HG03432 (cell line): Measurements from ENCODE around the gene PER1.

ENCODE experiments used
- ATAC-seq: cut with Tn5 transposase; IDR thresholded peaks from one replicate; pipeline ENCODE4 v1.9.1; 2021; ENCODE audit warnings: mild to moderate bottlenecking, moderate library complexity; ENCODE audit not compliant: unreplicated experiment

PER1 gene, protein sequence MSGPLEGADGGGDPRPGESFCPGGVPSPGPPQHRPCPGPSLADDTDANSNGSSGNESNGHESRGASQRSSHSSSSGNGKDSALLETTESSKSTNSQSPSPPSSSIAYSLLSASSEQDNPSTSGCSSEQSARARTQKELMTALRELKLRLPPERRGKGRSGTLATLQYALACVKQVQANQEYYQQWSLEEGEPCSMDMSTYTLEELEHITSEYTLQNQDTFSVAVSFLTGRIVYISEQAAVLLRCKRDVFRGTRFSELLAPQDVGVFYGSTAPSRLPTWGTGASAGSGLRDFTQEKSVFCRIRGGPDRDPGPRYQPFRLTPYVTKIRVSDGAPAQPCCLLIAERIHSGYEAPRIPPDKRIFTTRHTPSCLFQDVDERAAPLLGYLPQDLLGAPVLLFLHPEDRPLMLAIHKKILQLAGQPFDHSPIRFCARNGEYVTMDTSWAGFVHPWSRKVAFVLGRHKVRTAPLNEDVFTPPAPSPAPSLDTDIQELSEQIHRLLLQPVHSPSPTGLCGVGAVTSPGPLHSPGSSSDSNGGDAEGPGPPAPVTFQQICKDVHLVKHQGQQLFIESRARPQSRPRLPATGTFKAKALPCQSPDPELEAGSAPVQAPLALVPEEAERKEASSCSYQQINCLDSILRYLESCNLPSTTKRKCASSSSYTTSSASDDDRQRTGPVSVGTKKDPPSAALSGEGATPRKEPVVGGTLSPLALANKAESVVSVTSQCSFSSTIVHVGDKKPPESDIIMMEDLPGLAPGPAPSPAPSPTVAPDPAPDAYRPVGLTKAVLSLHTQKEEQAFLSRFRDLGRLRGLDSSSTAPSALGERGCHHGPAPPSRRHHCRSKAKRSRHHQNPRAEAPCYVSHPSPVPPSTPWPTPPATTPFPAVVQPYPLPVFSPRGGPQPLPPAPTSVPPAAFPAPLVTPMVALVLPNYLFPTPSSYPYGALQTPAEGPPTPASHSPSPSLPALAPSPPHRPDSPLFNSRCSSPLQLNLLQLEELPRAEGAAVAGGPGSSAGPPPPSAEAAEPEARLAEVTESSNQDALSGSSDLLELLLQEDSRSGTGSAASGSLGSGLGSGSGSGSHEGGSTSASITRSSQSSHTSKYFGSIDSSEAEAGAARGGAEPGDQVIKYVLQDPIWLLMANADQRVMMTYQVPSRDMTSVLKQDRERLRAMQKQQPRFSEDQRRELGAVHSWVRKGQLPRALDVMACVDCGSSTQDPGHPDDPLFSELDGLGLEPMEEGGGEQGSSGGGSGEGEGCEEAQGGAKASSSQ (N-terminal part only)

DNA sequence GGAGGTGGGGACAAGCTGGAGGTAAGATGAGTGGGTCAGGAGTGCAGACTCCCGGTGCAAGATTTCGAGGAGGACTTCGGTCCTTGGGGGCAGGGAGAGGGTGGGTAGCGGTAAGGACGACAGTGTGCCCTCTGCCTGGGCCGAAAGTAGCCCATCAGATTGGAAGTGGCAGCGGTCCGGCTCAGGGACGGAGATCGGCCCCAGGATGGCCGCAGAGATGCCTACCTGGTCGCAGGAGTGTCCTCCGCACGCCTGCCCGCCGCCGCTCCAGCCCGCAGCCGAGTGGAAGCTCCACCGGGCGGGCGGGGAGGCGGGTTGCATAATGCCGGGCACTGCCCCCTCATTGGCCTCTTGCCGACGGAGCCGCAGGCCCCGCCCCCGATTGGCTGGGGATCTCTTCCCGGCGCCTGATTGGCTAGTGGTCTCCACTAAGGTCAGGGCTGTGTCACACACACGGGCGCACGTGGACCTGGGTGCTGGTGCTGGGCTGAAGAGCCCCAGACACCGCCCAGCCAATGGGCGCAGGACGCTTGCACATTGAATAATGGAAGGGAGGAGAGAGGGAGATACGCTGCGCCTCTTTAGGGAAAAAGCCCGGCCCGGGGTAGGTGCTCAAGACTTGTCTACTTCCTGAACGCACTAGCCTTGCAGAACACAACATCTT, at the start of gene PER1:
TSS of gene PER1 (minus strand) at position 293 of the 664 bp plus-strand sequence. CDS start 1,698 bp downstream, outside the sequence.
- peak; percentile 25 for ATAC-seq

DNA sequence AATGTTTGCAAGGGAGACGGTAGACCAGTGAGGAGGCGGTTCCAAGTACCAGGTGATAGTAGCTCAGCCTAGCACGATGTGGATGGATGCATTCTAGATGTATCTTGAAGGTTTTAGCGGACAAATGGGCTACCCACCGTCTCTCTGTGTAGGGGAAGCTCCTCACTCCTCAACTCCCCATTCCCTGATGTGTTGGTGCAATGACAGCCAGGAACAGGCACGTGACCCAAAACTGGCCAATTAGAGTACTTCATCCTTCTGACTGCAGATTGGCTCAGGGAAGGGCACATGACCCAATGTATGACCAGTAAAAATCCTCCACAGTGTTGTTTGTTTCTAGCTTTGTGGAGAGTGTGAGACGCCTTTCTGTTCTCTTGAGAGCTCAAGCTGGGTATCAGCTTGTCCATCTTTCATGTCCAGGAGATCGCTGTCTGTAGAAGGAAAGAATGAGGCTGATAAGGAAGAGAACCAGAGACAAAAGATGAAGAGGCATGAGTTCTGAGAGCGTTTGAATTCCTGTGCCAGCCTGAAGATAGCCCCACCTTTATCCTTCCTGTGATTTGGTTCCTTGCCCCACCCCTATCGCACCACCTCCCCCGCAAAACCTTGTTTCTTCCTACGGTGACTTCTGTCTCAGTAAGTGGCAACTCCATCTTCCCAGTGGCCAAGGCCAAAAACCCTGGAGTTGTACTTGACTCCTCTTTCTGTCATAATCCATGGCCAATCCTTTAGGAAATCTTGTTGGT, 40.0 kb upstream of the PER1 start:
- ATAC-seq = no peak

DNA sequence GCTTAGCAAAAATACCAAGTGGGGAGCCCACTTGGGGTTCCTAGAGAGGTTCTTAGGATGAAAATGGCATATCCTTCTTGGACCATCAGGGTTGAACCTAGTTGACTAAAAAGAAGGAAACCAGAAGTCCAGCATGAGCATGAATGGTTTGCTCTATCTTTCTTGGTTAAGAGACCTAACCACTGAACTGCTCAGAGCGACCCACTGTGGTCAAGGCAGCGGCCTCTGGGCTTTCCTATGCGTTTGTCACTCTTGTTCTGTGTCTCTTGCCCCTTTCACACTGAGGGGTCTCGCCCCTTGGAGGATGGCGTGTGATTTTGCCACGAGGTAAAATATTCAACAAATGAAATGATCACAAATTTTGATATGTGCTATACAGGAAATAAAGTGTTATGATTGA, 38.3 kb upstream of the PER1 start:
- no peak for ATAC-seq

DNA sequence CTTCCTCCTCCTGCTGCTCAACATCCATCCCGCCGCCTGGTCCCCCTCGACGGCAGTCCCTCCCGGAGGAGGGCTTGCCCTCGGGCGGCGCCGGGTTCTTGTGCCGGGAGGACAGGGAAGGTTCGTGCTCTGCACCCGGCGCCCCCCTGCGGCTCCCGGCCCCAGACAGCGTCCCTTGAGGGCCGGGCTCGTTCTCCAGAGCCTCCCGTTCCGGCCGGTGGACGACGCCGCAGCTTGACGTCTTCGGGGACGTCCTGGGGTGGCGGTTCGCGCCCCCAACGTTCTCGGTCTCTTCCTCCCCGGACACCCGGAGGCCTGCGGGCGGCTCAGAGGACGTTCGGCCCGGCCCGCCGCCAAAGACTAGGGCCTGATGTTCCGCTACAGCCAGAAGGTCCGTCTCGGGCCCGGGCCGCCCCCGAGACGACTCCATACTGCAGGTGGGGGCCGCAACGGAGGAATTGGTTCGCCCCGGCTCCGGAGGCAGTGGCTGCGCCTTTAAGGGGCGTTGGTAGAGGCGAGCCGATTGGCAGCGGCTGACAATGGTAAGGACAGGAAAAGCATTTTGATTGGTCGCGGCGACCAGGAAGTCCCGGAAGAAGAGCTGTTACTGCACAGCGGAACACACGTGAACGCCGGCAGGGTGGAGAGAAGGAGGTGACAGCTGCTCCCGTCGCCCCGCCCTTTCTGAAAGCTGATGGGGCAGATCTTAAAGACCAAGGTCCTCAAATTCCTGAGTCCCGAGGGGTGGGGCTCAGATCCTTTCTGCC, 37.7 kb upstream of the PER1 start, which contains the start of gene BORCS6:
TSS of gene BORCS6 (minus strand) at position 470 of the 767 bp plus-strand sequence. CDS start at position 430, 40 bp downstream.
- peak; percentile 54 for ATAC-seq

DNA sequence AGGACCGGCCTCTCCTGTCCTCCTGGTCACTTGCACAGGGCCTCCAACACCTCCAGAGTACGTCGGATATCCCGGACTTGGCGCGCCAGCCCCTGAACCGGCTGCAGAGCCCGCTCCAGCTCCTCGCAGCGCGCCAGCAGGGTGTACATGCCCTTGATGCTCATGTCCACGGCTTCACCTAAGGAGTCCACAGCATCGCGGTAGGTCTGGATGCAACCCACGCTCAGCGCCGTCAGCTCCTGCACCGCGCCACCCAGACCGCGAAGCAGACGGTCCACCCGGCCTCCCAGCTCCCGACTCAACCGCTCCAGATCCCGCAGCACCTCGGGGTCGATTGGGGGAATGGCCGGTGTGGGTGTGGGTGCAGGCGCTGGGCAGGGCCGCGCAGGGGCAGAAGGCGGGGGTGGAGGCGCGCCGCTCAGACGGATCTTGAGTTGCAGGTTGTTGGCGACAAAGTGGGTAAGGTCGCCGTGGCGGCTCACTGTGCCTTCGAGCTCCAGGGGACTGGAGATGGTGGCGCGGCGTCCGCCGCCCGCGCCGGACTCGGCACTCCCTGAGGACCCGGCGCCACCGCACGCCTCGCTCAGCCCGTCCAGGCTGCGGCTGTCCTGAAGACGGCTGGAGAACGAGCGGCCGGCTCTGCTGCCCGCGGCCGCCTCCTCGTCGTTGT, 37.0 kb upstream of the PER1 start:
- ATAC-seq = no peak

DNA sequence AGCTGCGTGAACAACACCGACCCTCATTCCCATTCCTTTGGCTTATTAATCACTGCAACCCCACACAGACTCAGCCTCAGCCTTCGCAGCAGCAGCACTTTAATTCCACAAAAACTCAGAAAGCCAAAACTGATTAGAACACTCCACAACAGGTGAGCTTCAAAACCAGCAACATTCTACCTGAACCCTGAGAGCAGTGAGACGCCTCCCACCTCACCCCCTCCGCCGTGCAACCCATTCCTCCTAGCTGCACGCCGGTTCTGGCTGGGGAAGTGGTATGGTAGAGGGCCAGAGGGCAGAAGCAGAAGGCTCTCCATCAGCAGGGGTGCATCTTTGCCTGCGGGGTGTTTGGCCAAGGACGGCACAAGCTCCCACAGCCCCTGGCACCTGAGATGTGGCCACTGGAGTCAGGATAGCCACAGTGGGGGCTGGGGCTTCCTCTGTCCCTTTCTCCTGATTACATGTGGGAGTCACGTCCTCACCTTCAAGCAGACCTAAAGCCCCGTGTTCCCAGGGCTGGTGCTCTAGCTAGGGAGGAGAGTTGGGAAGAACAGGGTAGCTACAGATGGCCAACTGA, 36.1 kb upstream of the PER1 start:
- no peak for ATAC-seq

DNA sequence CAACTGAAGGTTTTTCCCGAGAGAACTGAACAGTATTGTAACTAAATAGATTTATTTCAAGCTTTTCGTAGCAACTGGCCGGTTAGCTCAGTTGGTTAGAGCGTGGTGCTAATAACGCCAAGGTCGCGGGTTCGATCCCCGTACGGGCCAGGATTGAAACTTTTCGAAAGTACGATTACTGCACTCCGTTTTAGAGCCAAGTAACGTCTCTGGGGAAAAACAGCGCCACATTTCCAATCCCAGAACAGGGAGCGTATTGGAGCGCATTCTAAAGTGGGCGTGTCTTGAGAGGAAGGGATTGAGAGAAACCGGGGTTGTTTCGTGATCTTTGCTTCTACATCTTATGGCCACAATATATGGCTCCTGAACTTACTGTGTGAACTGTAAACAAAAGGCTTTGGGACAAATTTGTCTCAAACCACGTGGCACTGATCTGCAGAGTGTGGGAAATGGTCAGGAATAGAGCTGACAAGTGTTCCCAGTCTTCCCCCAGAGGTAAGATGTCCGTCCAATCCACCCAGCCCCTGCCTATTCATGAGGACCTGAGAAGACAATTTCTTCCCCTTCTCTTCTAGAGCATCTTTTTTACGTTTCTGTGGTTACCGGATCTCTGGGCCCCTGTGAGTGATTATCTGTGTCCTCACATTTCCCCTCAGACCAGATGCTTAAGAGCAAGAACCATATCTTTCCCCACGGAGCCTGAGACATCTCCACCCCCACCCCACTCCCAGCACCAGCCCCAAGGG, 35.5 kb upstream of the PER1 start:
- ATAC-seq = peak; percentile 20

DNA sequence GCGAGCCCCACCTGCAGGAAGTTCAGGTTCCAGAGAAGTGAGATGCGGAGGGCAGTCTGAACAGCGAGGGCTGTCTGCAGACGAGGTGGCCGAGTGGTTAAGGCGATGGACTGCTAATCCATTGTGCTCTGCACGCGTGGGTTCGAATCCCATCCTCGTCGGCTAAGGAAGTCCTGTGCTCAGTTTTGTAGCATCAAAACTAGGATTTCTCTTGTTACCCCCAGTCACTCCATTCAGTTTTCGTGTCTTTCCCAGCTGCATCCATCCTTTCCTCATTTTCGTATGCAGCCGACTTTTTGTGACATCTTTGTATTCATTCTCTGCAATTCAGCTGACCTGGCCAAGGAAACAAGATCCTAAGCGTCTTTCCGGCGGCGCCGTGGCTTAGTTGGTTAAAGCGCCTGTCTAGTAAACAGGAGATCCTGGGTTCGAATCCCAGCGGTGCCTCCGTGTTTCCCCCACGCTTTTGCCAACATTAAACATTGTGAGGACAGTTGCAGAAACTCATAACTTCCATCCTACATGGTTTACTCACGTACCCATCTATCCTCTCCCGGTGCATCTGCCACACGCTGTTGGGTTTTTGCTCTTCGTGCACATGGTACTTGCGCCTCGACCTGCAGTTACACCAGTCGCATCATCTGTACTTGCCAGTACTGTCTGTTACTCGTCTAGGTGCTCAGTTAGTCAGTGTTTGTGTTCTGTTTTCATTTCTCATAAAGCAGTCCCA, 34.7 kb upstream of the PER1 start:
- peak; percentile 27 for ATAC-seq

DNA sequence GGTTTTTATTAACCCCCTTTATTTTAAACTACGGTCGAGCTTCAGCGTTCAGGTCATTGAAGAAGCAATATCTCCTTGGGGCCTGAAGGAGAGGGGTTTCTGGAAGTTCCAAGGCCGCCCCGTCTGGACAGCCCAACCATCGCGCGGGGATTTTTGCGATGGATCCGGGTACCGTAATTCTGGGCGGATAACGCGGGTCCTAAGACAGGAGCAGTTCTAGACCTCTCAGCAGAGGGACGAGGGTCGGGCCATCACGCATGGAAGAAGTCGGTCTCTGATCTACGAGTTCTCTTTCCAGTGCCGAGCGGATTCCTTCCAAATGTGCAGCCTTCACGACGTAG, 34.2 kb upstream of the PER1 start:
- ATAC-seq = no peak

DNA sequence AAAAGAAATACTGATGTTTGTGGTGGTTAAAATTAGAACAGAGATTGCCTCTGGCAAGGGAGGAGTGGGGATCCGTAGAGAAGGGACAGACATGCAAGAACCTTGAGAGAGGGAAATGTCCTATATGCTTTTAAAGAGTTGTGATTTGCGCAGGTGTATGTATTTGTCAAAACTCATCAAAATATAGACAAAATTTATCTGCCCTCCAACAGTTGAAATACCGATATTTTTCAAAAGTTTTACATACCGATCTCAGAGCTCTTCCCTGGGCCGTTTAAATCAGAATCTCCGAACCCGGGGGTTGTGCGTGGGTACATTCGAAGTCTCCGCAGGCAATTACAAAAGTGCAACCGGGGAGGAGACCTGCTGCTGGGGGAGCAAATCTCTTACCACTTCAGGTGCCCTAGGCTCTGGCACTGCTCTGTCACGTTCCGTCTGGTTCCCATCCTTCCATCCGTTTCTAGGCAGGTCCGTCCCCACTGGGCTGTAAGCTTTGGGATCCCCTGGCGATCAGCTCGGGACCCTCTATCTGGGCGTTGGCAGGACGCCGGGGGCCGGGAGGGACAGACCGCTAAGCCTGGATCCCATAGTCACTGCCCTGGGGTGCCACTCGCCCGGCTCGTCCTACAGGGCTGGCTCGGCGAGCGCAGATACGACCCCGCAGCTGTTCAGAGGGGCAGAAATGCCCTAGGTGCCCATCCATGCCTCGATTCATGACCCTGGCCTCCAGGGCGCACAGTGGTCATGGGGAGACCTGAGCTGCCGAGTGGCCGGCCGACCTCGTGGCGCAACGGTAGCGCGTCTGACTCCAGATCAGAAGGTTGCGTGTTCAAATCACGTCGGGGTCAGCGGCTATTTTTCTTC, 33.6 kb upstream of the PER1 start:
- peak; percentile 24 for ATAC-seq

DNA sequence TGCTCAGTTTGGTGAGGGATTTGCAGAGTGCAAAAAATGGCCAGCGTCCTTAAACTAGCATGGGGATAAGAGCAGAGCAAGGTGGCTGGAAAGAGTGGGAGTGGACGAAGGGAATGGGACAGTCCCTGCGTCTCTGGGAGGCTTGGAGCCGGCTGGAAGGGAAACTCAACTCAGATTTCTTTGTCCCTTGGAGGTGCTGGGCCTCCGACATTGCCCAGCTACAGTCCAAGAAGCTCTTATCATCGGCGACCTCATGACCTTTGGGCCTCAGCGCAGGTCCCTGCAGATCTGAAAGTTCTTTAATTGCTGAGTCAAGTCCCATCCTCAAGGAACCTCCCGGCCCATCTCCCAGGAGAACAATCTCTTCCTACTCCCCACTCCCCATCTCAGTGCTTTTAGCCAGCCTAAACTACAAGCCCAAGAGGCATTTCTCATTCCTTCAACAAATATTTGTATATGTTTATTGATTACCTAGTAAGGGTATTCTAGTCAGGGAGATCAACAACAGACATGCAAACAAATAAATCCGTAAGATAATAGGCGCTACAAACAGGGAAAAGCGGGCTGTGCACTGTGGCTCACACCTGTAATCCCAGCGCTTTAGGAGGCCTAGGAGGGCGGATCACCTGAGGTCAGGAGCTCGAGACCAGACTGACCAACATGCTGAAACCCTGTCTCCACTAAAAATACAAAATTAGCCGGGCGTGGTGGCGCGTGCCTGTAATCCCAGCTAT, 25.0 kb upstream of the PER1 start:
- ATAC-seq = no peak

DNA sequence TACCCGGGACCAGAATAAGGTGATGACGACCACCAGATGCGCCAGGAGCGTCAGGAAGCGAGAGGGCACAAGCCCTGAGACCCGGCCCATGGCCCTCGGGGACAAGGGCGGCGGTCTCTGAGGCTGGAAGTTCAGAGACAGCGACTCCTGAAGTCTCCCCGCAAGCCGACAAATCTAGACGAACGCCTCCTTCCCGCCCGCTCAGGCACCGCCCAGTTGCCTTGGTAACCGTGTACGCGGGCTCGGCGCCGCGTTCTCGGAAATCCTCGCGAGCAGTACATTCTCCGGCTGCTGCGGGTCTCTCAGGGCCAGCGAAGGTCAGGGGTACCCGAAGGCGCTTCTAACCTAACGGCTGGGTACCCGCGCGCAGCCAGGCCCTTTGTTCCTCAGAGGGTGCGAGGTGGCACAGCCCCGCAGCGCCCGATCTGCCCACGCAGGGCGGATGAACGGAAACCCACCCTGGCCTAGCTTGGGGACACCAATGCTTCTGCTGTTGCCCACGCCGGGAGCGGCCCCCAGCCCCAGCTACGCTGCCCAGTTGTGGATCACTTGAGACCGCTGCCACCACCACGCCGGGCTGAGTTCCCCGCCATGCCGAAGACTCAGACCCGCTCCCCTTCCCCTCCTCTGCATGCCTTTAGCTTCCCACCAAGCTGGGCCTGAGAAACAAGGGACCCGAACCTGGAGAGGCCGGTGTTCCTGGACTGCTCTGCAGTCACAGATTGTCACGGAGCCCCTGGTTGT, 24.2 kb upstream of the PER1 start, which contains the start of gene TMEM107:
TSS of gene TMEM107 (minus strand) at position 184 of the 744 bp plus-strand sequence. CDS start at position 90, 94 bp downstream.
- peak; percentile 41 for ATAC-seq

DNA sequence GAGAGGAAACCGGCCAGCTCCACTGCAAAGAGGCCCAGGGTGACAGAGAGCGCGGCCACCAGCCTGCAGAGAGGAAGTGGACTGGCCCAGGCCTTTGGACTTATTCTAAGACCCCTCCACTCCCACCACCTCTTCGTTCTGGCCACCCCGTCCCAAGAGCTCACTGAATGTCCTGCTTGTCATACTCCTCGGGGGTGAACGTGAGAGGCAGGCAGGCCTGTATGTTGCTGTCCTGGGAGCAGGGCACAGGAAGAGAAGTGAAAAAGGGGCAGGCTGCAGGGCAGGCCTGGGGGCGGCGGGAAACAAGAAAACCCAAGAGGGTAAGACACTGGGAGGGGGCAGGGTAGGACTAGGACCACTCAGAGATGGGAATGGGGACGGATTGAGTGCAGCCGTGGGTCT, 23.6 kb upstream of the PER1 start:
- peak; percentile 7 for ATAC-seq

DNA sequence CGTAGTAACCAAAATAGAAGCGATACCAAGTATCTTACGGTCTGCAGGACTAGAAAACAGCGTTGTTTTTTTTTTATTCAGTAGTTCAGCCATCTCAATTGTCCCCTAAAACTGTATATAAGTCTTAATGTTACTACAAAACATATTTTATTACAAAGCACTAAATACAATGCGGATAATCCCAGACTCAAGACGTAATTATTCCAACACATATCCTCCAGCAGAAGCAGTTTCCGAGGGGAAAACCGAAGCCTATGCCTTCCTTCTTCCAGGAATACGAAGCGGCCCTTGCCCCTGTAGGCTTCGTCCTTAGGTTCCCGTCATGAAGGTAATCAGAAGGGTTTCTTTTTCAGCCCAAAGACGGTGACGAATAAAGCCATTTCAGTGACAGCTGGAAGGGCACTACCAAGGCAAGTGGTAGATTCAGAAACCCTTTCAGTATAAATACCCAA, 21.7 kb upstream of the PER1 start:
- ATAC-seq = no peak
